Lower leg skin (tissue), 4 donors: ENCODE measurements around the gene CTIF. TPM values are rescaled to one million over a fixed set of nuclear protein-coding genes. Genes with fewer than 3 reads are reported as not detected.

Experiments
- DNase-seq, 2 donors: peaks; one replicate each; pipeline ENCODE4 v3.0.0-alpha.2; 2019; ENCODE audit warnings: low spot score in 2 of 2
- H3K4me3 ChIP-seq: fragments of 200-600 bp; sonication (generic); 2 replicates; pipeline ENCODE4 v1.5.1; 2017; ENCODE audit warnings: mild to moderate bottlenecking, low read depth; ENCODE audit not compliant: poor library complexity, severe bottlenecking
- CTCF ChIP-seq, 3 donors: fragments of 450-650 bp; IDR thresholded peaks; one replicate each; pipeline ENCODE4 v1.5.1; 2016; ENCODE audit warnings: antibody characterized with exemption in 3 of 3, mild to moderate bottlenecking in 3 of 3, moderate library complexity in 2 of 3
- POLR2A ChIP-seq, 2 donors: fragments of 450-650 bp; IDR thresholded peaks; one replicate each; pipeline ENCODE4 v1.6.1; 2016 to 2017; ENCODE audit warnings: antibody characterized with exemption in 2 of 2, mild to moderate bottlenecking in 1 of 2, moderate library complexity in 1 of 2
- WGBS, 2 donors: methylation state at CpG; one replicate each; pipeline ENCODE4 v1.1.5; 2018; 5-methylcytosine and 5-hydroxymethylcytosine counted together
- intact Hi-C: fragments of 100-400 bp; cut with DNase I; formaldehyde crosslinking; loops from one replicate; pipeline ENCODE4 v1.15.0; 2023; ENCODE audit warnings: low total_unique reads
- total RNA-seq, 4 donors: library from RNA; depleted of rRNA; stranded (reverse); fragments of >200 nt; gene quantifications; one replicate each; pipeline ENCODE4 v1.1.0, GENCODE V29; 2016

CTIF gene
- total RNA-seq, 4 donors from 2014 or later = 22.6 to 44.0 (median 30.2) TPM

DNA sequence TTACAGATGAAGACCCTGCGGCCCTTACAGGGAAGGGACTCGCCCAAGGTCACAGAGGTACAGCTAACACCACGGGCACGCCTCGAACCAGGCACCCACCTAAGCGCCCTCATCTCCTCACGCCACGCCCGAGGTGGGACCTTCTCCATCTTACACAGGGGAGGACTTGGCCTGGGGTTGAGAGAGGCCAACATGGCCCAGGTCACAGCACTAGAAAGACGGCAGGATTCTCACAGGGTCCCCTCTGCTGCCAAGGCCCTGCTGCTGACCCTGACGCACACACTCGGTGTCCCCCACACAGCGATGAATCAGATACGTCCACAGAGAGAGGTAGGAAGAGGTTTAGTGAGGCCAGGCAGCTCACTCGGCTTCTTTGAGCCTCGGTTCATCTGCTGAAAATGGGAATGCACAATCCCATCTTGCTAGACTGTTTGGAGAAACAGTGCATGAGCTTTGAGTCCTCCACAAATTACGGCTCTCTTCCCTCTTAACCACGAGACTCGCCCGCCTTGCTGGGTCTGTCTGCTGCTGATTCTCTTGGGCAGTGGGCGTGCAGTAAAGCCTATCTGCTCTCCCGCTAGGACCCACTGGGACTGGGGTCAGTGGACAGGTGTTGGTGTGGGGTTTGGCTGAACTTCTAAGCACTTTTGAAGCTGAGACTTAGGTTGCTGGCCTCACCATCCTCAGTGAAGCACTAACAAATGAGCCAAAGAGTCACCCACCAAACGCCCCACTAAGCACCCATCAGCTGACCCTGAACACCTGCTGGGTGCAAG lies 332.7 kb downstream of the CTIF start:
- TF ChIP-seq CTCF (IDR thresholded peaks at IDR 0.05) (no peak), POLR2A (IDR thresholded peaks at IDR 0.05) (no peak)
- intact Hi-C loops = no loop called here

GRCh38 chr18:48872234-48873145 lies 333.7 kb downstream of the CTIF start:
- intact Hi-C loops = no loop called here
- H3K4me3 ChIP-seq = no peak overlapping the region
- DNase-seq = no peak
- TF ChIP-seq POLR2A (IDR thresholded peaks at IDR 0.05) (no peak), CTCF (IDR thresholded peaks at IDR 0.05) (no peak)
- WGBS, 2 donors = 69 to 76% methylated on average over 20 of the region's 20 CpGs

More for the DNA sequence above, 332.7 kb downstream of the CTIF start:
- no peak for DNase-seq
- no peak overlapping the region for H3K4me3 ChIP-seq
- WGBS, 2 donors = 93 to 94% methylated on average over 23 of the region's 23 CpGs

DNA sequence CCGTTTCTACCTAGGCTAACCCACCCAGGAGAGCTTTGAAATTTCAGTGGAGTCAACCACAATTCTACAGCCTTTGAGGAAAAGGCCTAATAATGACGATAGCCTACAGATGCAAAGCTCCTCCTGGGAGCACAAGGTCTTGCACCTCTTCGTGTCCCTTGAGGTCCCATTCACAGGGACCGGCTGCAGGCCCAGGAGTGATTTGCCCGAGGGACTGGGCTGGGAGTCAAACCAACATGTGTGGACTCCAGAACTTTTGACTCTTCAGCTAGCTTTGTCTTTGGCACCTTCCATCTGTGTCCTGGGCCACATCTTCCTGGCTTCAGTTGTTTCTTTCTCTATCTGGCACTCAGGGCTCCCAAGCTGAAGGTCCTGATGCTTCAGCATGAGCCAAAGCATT lies 335.4 kb downstream of the CTIF start:
- WGBS, 2 donors = 85 to 88% methylated on average over 5 of the region's 5 CpGs
- no peak for TF ChIP-seq CTCF (IDR thresholded peaks at IDR 0.05)
- no peak for TF ChIP-seq POLR2A (IDR thresholded peaks at IDR 0.05)
- no peak for DNase-seq
- no peak overlapping the region for H3K4me3 ChIP-seq
- intact Hi-C loops = no loop called here

GRCh38 chr18:48874701-48875162 lies 335.9 kb downstream of the CTIF start:
- DNase-seq = no peak
- TF ChIP-seq POLR2A (IDR thresholded peaks at IDR 0.05) (no peak), CTCF (IDR thresholded peaks at IDR 0.05) (no peak)
- intact Hi-C loops = no loop called here
- H3K4me3 ChIP-seq = no peak overlapping the region
- WGBS, 2 donors = 93% methylated on average over 15 of the region's 15 CpGs

DNA sequence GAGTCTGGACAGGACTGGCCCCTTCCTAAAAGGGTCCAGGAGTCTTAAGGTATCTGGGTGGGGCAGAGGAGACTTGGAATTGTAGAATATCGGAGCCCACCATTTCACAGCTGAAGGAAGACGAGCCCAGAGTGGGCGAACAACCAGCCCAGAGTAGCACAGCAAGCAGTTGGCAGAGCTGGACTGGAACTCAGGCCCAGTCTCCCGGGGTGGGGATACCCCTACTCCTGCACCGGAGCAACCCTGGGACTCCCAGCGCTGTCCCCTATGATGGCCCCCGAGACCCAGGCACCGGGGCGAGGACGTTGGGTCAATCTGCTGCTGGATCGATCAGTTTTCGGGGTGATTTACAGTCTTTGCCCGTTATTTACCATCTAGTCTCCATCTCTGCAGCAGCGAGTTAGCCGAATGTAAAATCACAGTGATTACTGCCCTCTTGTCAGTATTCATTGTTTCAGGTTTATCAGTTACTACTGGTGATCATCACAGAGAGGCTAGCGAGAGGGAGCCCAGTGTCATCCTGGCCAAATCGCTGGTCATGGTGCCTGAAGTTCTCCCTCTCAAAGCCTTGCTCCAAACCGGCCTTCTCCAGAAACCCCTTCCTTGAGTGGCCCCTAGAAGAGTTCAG lies 336.6 kb downstream of the CTIF start:
- no peak for TF ChIP-seq CTCF (IDR thresholded peaks at IDR 0.05)
- no peak for TF ChIP-seq POLR2A (IDR thresholded peaks at IDR 0.05)
- no peak overlapping the region for H3K4me3 ChIP-seq
- WGBS, 2 donors = 92 to 95% methylated on average over 18 of the region's 18 CpGs
- no peak for DNase-seq
- intact Hi-C loops = no loop called here
